OCI-LY1 (cell line): ENCODE measurements around the gene RNF135.
"Not testable (repeated sequence)": the region's sequence is repeated elsewhere in the genome, so short reads cannot be mapped to it uniquely, and the experiment has no call there.

Source experiments
- H2AFZ ChIP-seq: fragments of 200-600 bp; sonication (generic), shearing (Covaris generic); 2 replicates; pipeline ENCODE4 v1.6.0; 2014; ENCODE audit warnings: antibody characterized with exemption, mild to moderate bottlenecking, low read length
- H3F3A ChIP-seq: fragments of 200-600 bp; sonication (generic), shearing (Covaris generic); 2 replicates; pipeline ENCODE4 v1.6.0; 2014; ENCODE audit warnings: mild to moderate bottlenecking, antibody characterized with exemption, low read length, moderate library complexity; ENCODE audit not compliant: insufficient read depth
- H3K27ac ChIP-seq: fragments of 200-600 bp; sonication (generic); 2 replicates; pipeline ENCODE4 v1.5.1; 2014; ENCODE audit warnings: low read length, mixed run types, mild to moderate bottlenecking, low read depth; ENCODE audit not compliant: poor library complexity, severe bottlenecking
- H3K27me3 ChIP-seq: fragments of 200-600 bp; sonication (generic); 2 replicates; pipeline ENCODE4 v1.6.0; 2014; ENCODE audit warnings: antibody characterized with exemption, mild to moderate bottlenecking, low read length, moderate library complexity; ENCODE audit not compliant: insufficient read depth
- H3K36me3 ChIP-seq: fragments of 200-600 bp; sonication (generic); 2 replicates; pipeline ENCODE4 v1.6.1; 2014; ENCODE audit warnings: mild to moderate bottlenecking, antibody characterized with exemption, low read length, moderate library complexity, mixed read lengths; ENCODE audit not compliant: insufficient read depth
- H3K4me1 ChIP-seq: fragments of 200-600 bp; sonication (generic); 2 replicates; pipeline ENCODE4 v1.5.1; 2014; ENCODE audit warnings: mild to moderate bottlenecking, low read length, moderate library complexity; ENCODE audit not compliant: insufficient read depth, severe bottlenecking
- H3K4me2 ChIP-seq: fragments of 200-600 bp; sonication (generic), shearing (Covaris generic); 2 replicates; pipeline ENCODE4 v1.6.1; 2014; ENCODE audit warnings: low read length
- H3K4me3 ChIP-seq: fragments of 200-600 bp; sonication (generic); 2 replicates; pipeline ENCODE4 v1.5.1; 2014; ENCODE audit warnings: low read length, low read depth, mild to moderate bottlenecking, mixed read lengths; ENCODE audit not compliant: poor library complexity, severe bottlenecking
- H3K79me2 ChIP-seq: fragments of 200-600 bp; shearing (Covaris generic); 2 replicates; pipeline ENCODE4 v1.6.1; 2016; ENCODE audit warnings: mixed run types, low read length, mixed read lengths; ENCODE audit not compliant: insufficient read depth
- H3K9ac ChIP-seq: fragments of 200-600 bp; sonication (generic), shearing (Covaris generic); 2 replicates; pipeline ENCODE4 v1.6.1; 2014; ENCODE audit warnings: mild to moderate bottlenecking, low read length, mixed read lengths
- H3K9me2 ChIP-seq: fragments of 200-600 bp; sonication (generic), shearing (Covaris generic); 2 replicates; pipeline ENCODE4 v1.6.1; 2014; ENCODE audit warnings: low read depth, mild to moderate bottlenecking, low read length, mixed read lengths
- H3K9me3 ChIP-seq: fragments of 200-600 bp; shearing (Covaris generic); 2 replicates; pipeline ENCODE4 v1.6.1; 2014; ENCODE audit warnings: low read length, mixed read lengths
- H4K20me1 ChIP-seq: fragments of 200-600 bp; sonication (generic), shearing (Covaris generic); 2 replicates; pipeline ENCODE4 v1.6.0; 2016; ENCODE audit warnings: mild to moderate bottlenecking, low read length; ENCODE audit not compliant: insufficient read depth
- CTCF ChIP-seq: fragments of 200-600 bp; sonication (generic), shearing (Covaris generic); IDR thresholded peaks from 2 replicates; pipeline ENCODE4 v1.5.1; 2017; ENCODE audit warnings: mild to moderate bottlenecking, antibody characterized with exemption, low read length, moderate library complexity, mixed read lengths
- EZH2 ChIP-seq: fragments of 200-600 bp; sonication (generic), shearing (Covaris generic); IDR thresholded peaks from 2 replicates; pipeline ENCODE4 v1.8.0; 2017; ENCODE audit warnings: borderline replicate concordance, mixed run types, mild to moderate bottlenecking, antibody characterized with exemption, low read length, moderate library complexity, mixed read lengths

Gene RNF135

GRCh38 chr17:31013844-31014243 is 43.0 kb downstream of the RNF135 start:
- Histone ChIP-seq H3K9me3 (no peaks in the 10 kb centered on the region), H3K4me3 (no peak overlapping the region), H3K4me2 (no peak overlapping the region), H3K36me3 (peaks cover 4% of the 10 kb centered on the region; the same call in 1 of the 2 replicates), H3K4me1 (peaks cover 18% of the 10 kb centered on the region), H3K9me2 (no peaks in the 10 kb centered on the region), H3F3A (no peaks in the 10 kb centered on the region), H3K9ac (no peak overlapping the region), H4K20me1 (no peaks in the 10 kb centered on the region), H2AFZ (no peak overlapping the region), H3K27me3 (no peaks in the 10 kb centered on the region), H3K79me2 (peaks cover 37% of the 10 kb centered on the region), H3K27ac (no peak overlapping the region)
- TF ChIP-seq EZH2 (no peak), CTCF (no peak)

- Histone ChIP-seq H2AFZ (no peak overlapping the region), H3K9ac (no peak overlapping the region), H3K9me2 (no peaks in the 10 kb centered on the region), H3K79me2 (peaks cover 38% of the 10 kb centered on the region), H3K27me3 (no peaks in the 10 kb centered on the region), H3F3A (no peaks in the 10 kb centered on the region), H3K9me3 (no peaks in the 10 kb centered on the region), H3K4me1 (peaks cover 8% of the 10 kb centered on the region), H3K4me2 (no peak overlapping the region), H3K36me3 (peaks cover 5% of the 10 kb centered on the region; the same call in 1 of the 2 replicates), H4K20me1 (no peaks in the 10 kb centered on the region), H3K4me3 (no peak overlapping the region), H3K27ac (no peak overlapping the region)
- TF ChIP-seq EZH2 (no peak), CTCF (peak; percentile 16; the same call in 1 of the 2 replicates)
Measured at GRCh38 chr17:31015639-31016038, 44.8 kb downstream of the RNF135 start.

- H4K20me1 ChIP-seq, result no peaks in the 10 kb centered on the region
- H3K9me3 ChIP-seq, result no peaks in the 10 kb centered on the region
- H3K79me2 ChIP-seq, result peaks cover 29% of the 10 kb centered on the region
- no peak overlapping the region for H3K9ac ChIP-seq
- no peaks in the 10 kb centered on the region for H3K4me1 ChIP-seq
- H3F3A ChIP-seq, result no peaks in the 10 kb centered on the region
- no peaks in the 10 kb centered on the region for H3K27me3 ChIP-seq
- H3K27ac ChIP-seq, result no peak overlapping the region
- H3K9me2 ChIP-seq, result no peaks in the 10 kb centered on the region
- H3K4me2 ChIP-seq, result no peak overlapping the region
- no peak overlapping the region for H2AFZ ChIP-seq
- peaks cover 7% of the 10 kb centered on the region; the same call in 1 of the 2 replicates for H3K36me3 ChIP-seq
- TF ChIP-seq CTCF (no peak), EZH2 (no peak)
- H3K4me3 ChIP-seq, result no peak overlapping the region
Measured at GRCh38 chr17:31019004-31019403, 48.2 kb downstream of the RNF135 start.

- not testable (repeated sequence) for H3K4me3 ChIP-seq, H3K9ac ChIP-seq
- peaks cover 15% of the 10 kb centered on the region for H3K36me3 ChIP-seq
Measured at GRCh38 chr17:31023171-31023570, 52.3 kb downstream of the RNF135 start.

More at GRCh38 chr17:31023171-31023570, 52.3 kb downstream of the RNF135 start:
- not testable (repeated sequence) for H3K4me1 ChIP-seq, H3K79me2 ChIP-seq, H3K4me2 ChIP-seq, H3K9me3 ChIP-seq, H4K20me1 ChIP-seq, H2AFZ ChIP-seq, H3K27me3 ChIP-seq, H3K9me2 ChIP-seq, H3F3A ChIP-seq, H3K27ac ChIP-seq
